Measurements from ENCODE around the gene NUP205.

DNA sequence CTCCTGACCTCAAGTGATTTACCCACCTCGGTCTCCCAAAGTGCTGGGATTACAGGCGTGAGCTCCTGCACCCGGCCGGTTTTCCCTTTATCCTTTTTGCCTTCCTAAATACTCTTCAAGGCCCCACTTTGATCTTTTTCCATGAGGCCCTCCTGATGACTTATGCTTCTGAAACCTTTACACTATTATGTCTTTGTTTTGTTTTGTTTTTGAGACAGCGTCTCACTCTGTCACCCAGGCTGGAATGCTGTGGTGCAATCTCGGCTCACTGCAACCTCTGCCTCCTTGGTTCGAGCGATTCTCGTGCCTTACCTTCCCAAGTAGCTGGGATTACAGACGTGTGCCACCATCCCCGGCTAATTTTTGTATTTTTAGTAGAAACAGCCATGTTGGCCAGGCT lies 108.4 kb downstream of the NUP205 start:
- no peak for TF ChIP-seq YY1 (IDR thresholded peaks at IDR 0.05; ENCODE audit: insufficient read depth, insufficient read length)
- TF ChIP-seq ZNF274 (IDR thresholded peaks at IDR 0.05; ENCODE audit: low read depth, low read length): no peak
- TF ChIP-seq SUZ12 (IDR thresholded peaks at IDR 0.05; ENCODE audit: extremely low read depth, insufficient read depth, insufficient read length): no peak
